ENCODE data around the gene KCND2.

Gene KCND2

GRCh38 chr7:120445276-120445675 is 172.3 kb downstream of the KCND2 start:
- no peak overlapping the region for H3K9ac ChIP-seq
- H3K36me3 ChIP-seq (ENCODE audit: control insufficient read depth, insufficient read depth, low read length): no peaks in the 10 kb centered on the region
- TF ChIP-seq CTCF (IDR thresholded peaks at IDR 0.05): no peak
- H3K4me2 ChIP-seq (ENCODE audit: low read length): no peak overlapping the region
- no peak overlapping the region for H2AFZ ChIP-seq
- no peaks in the 10 kb centered on the region for H3K9me3 ChIP-seq (ENCODE audit: control insufficient read depth, low read length)
- H3K27me3 ChIP-seq (ENCODE audit: control insufficient read depth, insufficient read depth, low read length): no peaks in the 10 kb centered on the region
- H3K79me2 ChIP-seq: no peaks in the 10 kb centered on the region
- H3K27ac ChIP-seq: no peak overlapping the region
- no peaks in the 10 kb centered on the region for H3K4me1 ChIP-seq
- no peak overlapping the region for H3K4me3 ChIP-seq (ENCODE audit: low read depth, low read length)

- Histone ChIP-seq H3K4me2 (ENCODE audit: low read length) (no peak overlapping the region), H3K79me2 (no peaks in the 10 kb centered on the region), H3K4me1 (no peaks in the 10 kb centered on the region), H3K4me3 (ENCODE audit: low read depth, low read length) (no peak overlapping the region), H2AFZ (no peak overlapping the region), H3K27ac (no peak overlapping the region), H3K9me3 (ENCODE audit: control insufficient read depth, low read length) (no peaks in the 10 kb centered on the region), H3K27me3 (ENCODE audit: control insufficient read depth, insufficient read depth, low read length) (no peaks in the 10 kb centered on the region), H3K9ac (no peak overlapping the region), H3K36me3 (ENCODE audit: control insufficient read depth, insufficient read depth, low read length) (no peaks in the 10 kb centered on the region)
- TF ChIP-seq CTCF (IDR thresholded peaks at IDR 0.05): no peak
These were observed 179.7 kb downstream of the KCND2 start for GRCh38 chr7:120452665-120453064.

- Histone ChIP-seq H3K9me3 (ENCODE audit: control insufficient read depth, low read length) (no peaks in the 10 kb centered on the region), H3K36me3 (ENCODE audit: control insufficient read depth, insufficient read depth, low read length) (no peaks in the 10 kb centered on the region), H3K79me2 (no peaks in the 10 kb centered on the region), H3K27me3 (ENCODE audit: control insufficient read depth, insufficient read depth, low read length) (no peaks in the 10 kb centered on the region), H3K4me1 (no peaks in the 10 kb centered on the region), H2AFZ (no peak overlapping the region), H3K4me2 (ENCODE audit: low read length) (no peak overlapping the region), H3K27ac (no peak overlapping the region), H3K4me3 (ENCODE audit: low read depth, low read length) (no peak overlapping the region), H3K9ac (no peak overlapping the region)
- no peak for TF ChIP-seq CTCF (IDR thresholded peaks at IDR 0.05)
These were observed 183.7 kb downstream of the KCND2 start for GRCh38 chr7:120456699-120457098.

GRCh38 chr7:120460949-120461348 is 188.0 kb downstream of the KCND2 start:
- Histone ChIP-seq H3K27ac (no peak overlapping the region), H2AFZ (no peak overlapping the region), H3K36me3 (ENCODE audit: control insufficient read depth, insufficient read depth, low read length) (no peaks in the 10 kb centered on the region), H3K27me3 (ENCODE audit: control insufficient read depth, insufficient read depth, low read length) (no peaks in the 10 kb centered on the region), H3K4me3 (ENCODE audit: low read depth, low read length) (no peak overlapping the region), H3K9ac (no peak overlapping the region), H3K9me3 (ENCODE audit: control insufficient read depth, low read length) (no peaks in the 10 kb centered on the region), H3K79me2 (no peaks in the 10 kb centered on the region), H3K4me2 (ENCODE audit: low read length) (no peak overlapping the region), H3K4me1 (no peaks in the 10 kb centered on the region)
- no peak for TF ChIP-seq CTCF (IDR thresholded peaks at IDR 0.05)

GRCh38 chr7:120462991-120463390 is 190.0 kb downstream of the KCND2 start:
- Histone ChIP-seq H3K27ac (no peak overlapping the region), H3K27me3 (ENCODE audit: control insufficient read depth, insufficient read depth, low read length) (no peaks in the 10 kb centered on the region), H3K4me3 (ENCODE audit: low read depth, low read length) (no peak overlapping the region), H3K9ac (no peak overlapping the region), H2AFZ (no peak overlapping the region), H3K36me3 (ENCODE audit: control insufficient read depth, insufficient read depth, low read length) (no peaks in the 10 kb centered on the region), H3K9me3 (ENCODE audit: control insufficient read depth, low read length) (no peaks in the 10 kb centered on the region), H3K4me1 (no peaks in the 10 kb centered on the region), H3K4me2 (ENCODE audit: low read length) (no peak overlapping the region), H3K79me2 (no peaks in the 10 kb centered on the region)
- TF ChIP-seq CTCF (IDR thresholded peaks at IDR 0.05): no peak

All from parathyroid adenoma (tissue), 2 donors.